ENCODE data around the gene ZMAT3. TPM values are rescaled to one million over a fixed set of nuclear protein-coding genes. Genes with fewer than 3 reads are reported as not detected.

ZMAT3 gene
- total and polyA plus RNA-seq, 2 of the 8 experiments (the other 6 are each of a cell fraction or from before 2014, with no cell fraction given) = 5.0 to 9.2 TPM

GRCh38 chr3:179046497-179047353 is 24.9 kb downstream of the ZMAT3 start (continued):
- TF ChIP-seq, protein P1, sequence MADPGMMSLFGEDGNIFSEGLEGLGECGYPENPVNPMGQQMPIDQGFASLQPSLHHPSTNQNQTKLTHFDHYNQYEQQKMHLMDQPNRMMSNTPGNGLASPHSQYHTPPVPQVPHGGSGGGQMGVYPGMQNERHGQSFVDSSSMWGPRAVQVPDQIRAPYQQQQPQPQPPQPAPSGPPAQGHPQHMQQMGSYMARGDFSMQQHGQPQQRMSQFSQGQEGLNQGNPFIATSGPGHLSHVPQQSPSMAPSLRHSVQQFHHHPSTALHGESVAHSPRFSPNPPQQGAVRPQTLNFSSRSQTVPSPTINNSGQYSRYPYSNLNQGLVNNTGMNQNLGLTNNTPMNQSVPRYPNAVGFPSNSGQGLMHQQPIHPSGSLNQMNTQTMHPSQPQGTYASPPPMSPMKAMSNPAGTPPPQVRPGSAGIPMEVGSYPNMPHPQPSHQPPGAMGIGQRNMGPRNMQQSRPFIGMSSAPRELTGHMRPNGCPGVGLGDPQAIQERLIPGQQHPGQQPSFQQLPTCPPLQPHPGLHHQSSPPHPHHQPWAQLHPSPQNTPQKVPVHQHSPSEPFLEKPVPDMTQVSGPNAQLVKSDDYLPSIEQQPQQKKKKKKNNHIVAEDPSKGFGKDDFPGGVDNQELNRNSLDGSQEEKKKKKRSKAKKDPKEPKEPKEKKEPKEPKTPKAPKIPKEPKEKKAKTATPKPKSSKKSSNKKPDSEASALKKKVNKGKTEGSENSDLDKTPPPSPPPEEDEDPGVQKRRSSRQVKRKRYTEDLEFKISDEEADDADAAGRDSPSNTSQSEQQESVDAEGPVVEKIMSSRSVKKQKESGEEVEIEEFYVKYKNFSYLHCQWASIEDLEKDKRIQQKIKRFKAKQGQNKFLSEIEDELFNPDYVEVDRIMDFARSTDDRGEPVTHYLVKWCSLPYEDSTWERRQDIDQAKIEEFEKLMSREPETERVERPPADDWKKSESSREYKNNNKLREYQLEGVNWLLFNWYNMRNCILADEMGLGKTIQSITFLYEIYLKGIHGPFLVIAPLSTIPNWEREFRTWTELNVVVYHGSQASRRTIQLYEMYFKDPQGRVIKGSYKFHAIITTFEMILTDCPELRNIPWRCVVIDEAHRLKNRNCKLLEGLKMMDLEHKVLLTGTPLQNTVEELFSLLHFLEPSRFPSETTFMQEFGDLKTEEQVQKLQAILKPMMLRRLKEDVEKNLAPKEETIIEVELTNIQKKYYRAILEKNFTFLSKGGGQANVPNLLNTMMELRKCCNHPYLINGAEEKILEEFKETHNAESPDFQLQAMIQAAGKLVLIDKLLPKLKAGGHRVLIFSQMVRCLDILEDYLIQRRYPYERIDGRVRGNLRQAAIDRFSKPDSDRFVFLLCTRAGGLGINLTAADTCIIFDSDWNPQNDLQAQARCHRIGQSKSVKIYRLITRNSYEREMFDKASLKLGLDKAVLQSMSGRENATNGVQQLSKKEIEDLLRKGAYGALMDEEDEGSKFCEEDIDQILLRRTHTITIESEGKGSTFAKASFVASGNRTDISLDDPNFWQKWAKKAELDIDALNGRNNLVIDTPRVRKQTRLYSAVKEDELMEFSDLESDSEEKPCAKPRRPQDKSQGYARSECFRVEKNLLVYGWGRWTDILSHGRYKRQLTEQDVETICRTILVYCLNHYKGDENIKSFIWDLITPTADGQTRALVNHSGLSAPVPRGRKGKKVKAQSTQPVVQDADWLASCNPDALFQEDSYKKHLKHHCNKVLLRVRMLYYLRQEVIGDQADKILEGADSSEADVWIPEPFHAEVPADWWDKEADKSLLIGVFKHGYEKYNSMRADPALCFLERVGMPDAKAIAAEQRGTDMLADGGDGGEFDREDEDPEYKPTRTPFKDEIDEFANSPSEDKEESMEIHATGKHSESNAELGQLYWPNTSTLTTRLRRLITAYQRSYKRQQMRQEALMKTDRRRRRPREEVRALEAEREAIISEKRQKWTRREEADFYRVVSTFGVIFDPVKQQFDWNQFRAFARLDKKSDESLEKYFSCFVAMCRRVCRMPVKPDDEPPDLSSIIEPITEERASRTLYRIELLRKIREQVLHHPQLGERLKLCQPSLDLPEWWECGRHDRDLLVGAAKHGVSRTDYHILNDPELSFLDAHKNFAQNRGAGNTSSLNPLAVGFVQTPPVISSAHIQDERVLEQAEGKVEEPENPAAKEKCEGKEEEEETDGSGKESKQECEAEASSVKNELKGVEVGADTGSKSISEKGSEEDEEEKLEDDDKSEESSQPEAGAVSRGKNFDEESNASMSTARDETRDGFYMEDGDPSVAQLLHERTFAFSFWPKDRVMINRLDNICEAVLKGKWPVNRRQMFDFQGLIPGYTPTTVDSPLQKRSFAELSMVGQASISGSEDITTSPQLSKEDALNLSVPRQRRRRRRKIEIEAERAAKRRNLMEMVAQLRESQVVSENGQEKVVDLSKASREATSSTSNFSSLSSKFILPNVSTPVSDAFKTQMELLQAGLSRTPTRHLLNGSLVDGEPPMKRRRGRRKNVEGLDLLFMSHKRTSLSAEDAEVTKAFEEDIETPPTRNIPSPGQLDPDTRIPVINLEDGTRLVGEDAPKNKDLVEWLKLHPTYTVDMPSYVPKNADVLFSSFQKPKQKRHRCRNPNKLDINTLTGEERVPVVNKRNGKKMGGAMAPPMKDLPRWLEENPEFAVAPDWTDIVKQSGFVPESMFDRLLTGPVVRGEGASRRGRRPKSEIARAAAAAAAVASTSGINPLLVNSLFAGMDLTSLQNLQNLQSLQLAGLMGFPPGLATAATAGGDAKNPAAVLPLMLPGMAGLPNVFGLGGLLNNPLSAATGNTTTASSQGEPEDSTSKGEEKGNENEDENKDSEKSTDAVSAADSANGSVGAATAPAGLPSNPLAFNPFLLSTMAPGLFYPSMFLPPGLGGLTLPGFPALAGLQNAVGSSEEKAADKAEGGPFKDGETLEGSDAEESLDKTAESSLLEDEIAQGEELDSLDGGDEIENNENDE (IDR thresholded peaks at IDR 0.05; ENCODE audit: insufficient replicate concordance, low read length) = no peak
